HepG2 (cell line): ENCODE measurements around the gene ASXL1. TPM values are rescaled to one million over a fixed set of nuclear protein-coding genes. Genes with fewer than 3 reads are reported as not detected.
A peak's percentile ranks its signal among the peaks of the same experiment; 100 is the strongest.

Experiments
- GABPA ChIP-seq, 2 experiments: IDR thresholded peaks; 2 replicates each; pipeline ENCODE4 v1.6.1; 2011 to 2016; ENCODE audit warnings: low read depth in 2 of 2, low read length in 1 of 2, missing biosample characterization in 1 of 2, missing genetic modification characterization in 1 of 2
- HDAC1 ChIP-seq: sonication (generic); formaldehyde crosslinking; IDR thresholded peaks from 2 replicates; pipeline ENCODE4 v1.5.1; 2020; ENCODE audit warnings: mild to moderate bottlenecking, missing genetic modification reagents
- HDAC2 ChIP-seq: sonication (generic); formaldehyde crosslinking; IDR thresholded peaks from 2 replicates; pipeline ENCODE4 v1.4.0; 2020; ENCODE audit warnings: missing genetic modification reagents
- HNF4A ChIP-seq: sonication (generic); formaldehyde crosslinking; IDR thresholded peaks from 2 replicates; pipeline ENCODE4 v1.4.0; 2020; ENCODE audit warnings: missing genetic modification reagents
- ONECUT2 ChIP-seq: sonication (generic); formaldehyde crosslinking; IDR thresholded peaks from 2 replicates; pipeline ENCODE4 v1.4.0; 2020; ENCODE audit warnings: missing genetic modification reagents
- PAWR ChIP-seq: sonication (generic); formaldehyde crosslinking; IDR thresholded peaks from 2 replicates; pipeline ENCODE4 v1.4.0; 2020; ENCODE audit warnings: missing genetic modification reagents, mild to moderate bottlenecking, borderline replicate concordance
- SIN3B ChIP-seq: fragments of 150-350 bp; IDR thresholded peaks from 2 replicates; pipeline ENCODE4 v1.6.1; 2014; ENCODE audit warnings: low read length
- TGIF2 ChIP-seq: IDR thresholded peaks from 2 replicates; pipeline ENCODE4 v1.6.1; 2016; ENCODE audit warnings: control low read depth, missing compliant biosample characterization
- THYN1 ChIP-seq: sonication (generic); formaldehyde crosslinking; IDR thresholded peaks from 2 replicates; pipeline ENCODE4 v1.8.1; 2023; ENCODE audit warnings: low read depth, mild to moderate bottlenecking, moderate library complexity, missing genetic modification reagents, borderline replicate concordance
- YY1 ChIP-seq: IDR thresholded peaks from 2 replicates; pipeline ENCODE4 v1.6.1; 2011; ENCODE audit warnings: low read length, low read depth, moderate library complexity, mild to moderate bottlenecking; ENCODE audit not compliant: insufficient read depth, insufficient replicate concordance
- ZBTB1 ChIP-seq: sonication (generic); formaldehyde crosslinking; IDR thresholded peaks from 2 replicates; pipeline ENCODE4 v1.4.0; 2020; ENCODE audit warnings: missing genetic modification reagents, borderline replicate concordance
- ZBTB21 ChIP-seq: sonication (generic); formaldehyde crosslinking; IDR thresholded peaks from 2 replicates; pipeline ENCODE4 v1.4.0; 2020; ENCODE audit warnings: missing genetic modification reagents
- ZFAT ChIP-seq: sonication (generic); formaldehyde crosslinking; conservative IDR thresholded peaks from 2 replicates; pipeline ENCODE4 v1.8.1; 2023; ENCODE audit warnings: missing genetic modification reagents, inconsistent platforms
- ZNF441 ChIP-seq: sonication (generic); formaldehyde crosslinking; IDR thresholded peaks from 2 replicates; pipeline ENCODE4 v1.7.0; 2021; ENCODE audit warnings: missing genetic modification reagents, borderline replicate concordance
- ZNF552 ChIP-seq: sonication (generic); formaldehyde crosslinking; IDR thresholded peaks from 2 replicates; pipeline ENCODE4 v1.9.0; 2022; ENCODE audit warnings: missing genetic modification reagents, mild to moderate bottlenecking, borderline replicate concordance
- ZNF567 ChIP-seq: sonication (generic); formaldehyde crosslinking; IDR thresholded peaks from 2 replicates; pipeline ENCODE4 v1.8.1; 2023; ENCODE audit warnings: mild to moderate bottlenecking, missing genetic modification reagents, borderline replicate concordance
- ZSCAN29 ChIP-seq: sonication (generic); formaldehyde crosslinking; conservative IDR thresholded peaks from 2 replicates; pipeline ENCODE4 v1.4.0; 2020; ENCODE audit warnings: mild to moderate bottlenecking, missing genetic modification reagents
- polyA plus RNA-seq, 8 experiments: library from polyadenylated mRNA; depleted of rRNA in 3 of 8; stranded (reverse) in 7 of 8; unstranded in 1 of 8; fragments of >200 nt; fragmentation: Illumina TruSeq in 4 of 8; extraction: Trizol in 4 of 8; gene quantifications; 2 replicates each; pipeline versions ENCODE4 v1.2.1 to v1.2.3, GENCODE V29; 2011 to 2016; ENCODE audit warnings: low read depth in 4 of 8, missing spikeins in 1 of 8, mixed read lengths in 1 of 8; ENCODE audit not compliant: insufficient read depth in 1 of 8
- total RNA-seq, 5 experiments: library from RNA; depleted of rRNA; stranded (reverse); fragments of >200 nt; fragmentation: Illumina TruSeq; extraction: Trizol; gene quantifications; 2 replicates each; pipeline ENCODE4 v1.2.3, GENCODE V29; 2016; ENCODE audit warnings: low read depth in 1 of 5
- TF ChIP-seq, protein P1 (sequence below), 2 experiments: sonication (generic) in 1 of 2; formaldehyde crosslinking in 1 of 2; IDR thresholded peaks; 2 replicates each; pipeline versions ENCODE4 v1.6.1 to v1.9.0; 2014 to 2022; ENCODE audit warnings: antibody characterized with exemption in 1 of 2, borderline replicate concordance in 1 of 2, inconsistent platforms in 1 of 2, low read depth in 1 of 2, missing genetic modification reagents in 1 of 2
- TF ChIP-seq, protein P2 (sequence below): sonication (generic); formaldehyde crosslinking; IDR thresholded peaks from 2 replicates; pipeline ENCODE4 v1.8.0; 2022; ENCODE audit warnings: mild to moderate bottlenecking, missing genetic modification reagents
- TF ChIP-seq, protein P3 (sequence below): sonication (generic); formaldehyde crosslinking; IDR thresholded peaks from 2 replicates; pipeline ENCODE4 v1.5.1; 2020; ENCODE audit warnings: missing genetic modification reagents, mild to moderate bottlenecking, borderline replicate concordance

ASXL1 gene
- total and polyA plus RNA-seq, 2 of the 13 experiments (the other 11 are each of a cell fraction or from before 2014, with no cell fraction given), result 62.1 to 74.8 TPM

DNA sequence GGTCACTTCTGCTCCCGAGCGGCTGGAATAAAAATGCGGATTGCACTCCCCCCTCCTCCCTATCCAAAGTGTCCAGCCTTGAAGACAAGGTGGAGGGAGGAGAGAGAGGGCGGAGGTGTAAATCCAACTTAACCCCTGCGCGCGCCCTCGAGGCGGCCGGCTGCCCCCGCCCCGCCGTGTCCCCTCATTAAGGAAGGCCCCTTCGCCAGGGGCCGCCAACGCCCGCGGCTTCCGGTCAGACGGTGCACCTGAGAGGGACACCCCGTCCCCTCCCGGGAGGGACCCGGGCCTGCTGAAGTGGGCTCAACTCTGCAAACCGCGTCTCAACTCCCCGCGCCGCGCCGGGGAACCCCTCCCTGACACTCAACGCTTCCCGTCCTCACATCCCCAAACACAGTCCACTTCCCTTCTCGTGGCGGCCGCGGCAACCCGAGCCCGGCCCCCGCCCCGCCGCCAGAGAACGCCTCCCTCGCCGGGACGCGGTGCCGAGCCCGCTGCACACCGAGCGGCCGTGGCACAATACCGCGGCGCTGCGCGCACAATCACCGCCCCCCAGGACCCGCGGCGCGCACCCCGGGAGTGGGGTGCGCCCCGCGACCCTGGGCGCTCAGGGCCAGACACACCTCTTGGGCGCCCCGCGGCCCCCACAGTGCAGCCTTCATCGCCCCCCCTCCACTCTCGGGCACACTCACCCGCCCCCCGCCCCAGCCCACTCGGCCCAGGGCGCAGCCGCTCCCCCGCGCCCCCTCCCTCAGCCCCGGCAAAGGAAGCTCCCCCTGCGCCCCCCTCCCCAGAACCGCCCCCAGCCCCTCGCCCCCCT is 124.5 kb downstream of the ASXL1 start (continued):
- TF ChIP-seq, protein P1, sequence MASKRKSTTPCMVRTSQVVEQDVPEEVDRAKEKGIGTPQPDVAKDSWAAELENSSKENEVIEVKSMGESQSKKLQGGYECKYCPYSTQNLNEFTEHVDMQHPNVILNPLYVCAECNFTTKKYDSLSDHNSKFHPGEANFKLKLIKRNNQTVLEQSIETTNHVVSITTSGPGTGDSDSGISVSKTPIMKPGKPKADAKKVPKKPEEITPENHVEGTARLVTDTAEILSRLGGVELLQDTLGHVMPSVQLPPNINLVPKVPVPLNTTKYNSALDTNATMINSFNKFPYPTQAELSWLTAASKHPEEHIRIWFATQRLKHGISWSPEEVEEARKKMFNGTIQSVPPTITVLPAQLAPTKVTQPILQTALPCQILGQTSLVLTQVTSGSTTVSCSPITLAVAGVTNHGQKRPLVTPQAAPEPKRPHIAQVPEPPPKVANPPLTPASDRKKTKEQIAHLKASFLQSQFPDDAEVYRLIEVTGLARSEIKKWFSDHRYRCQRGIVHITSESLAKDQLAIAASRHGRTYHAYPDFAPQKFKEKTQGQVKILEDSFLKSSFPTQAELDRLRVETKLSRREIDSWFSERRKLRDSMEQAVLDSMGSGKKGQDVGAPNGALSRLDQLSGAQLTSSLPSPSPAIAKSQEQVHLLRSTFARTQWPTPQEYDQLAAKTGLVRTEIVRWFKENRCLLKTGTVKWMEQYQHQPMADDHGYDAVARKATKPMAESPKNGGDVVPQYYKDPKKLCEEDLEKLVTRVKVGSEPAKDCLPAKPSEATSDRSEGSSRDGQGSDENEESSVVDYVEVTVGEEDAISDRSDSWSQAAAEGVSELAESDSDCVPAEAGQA (IDR thresholded peaks at IDR 0.05; ENCODE audit: low read depth), result no peak
- TF ChIP-seq, protein P1 (CRISPR knock-in tag; IDR thresholded peaks at IDR 0.05; ENCODE audit: borderline replicate concordance), result no peak
- TF ChIP-seq ZBTB1 (CRISPR knock-in tag), result no peak
- TF ChIP-seq, protein P2, sequence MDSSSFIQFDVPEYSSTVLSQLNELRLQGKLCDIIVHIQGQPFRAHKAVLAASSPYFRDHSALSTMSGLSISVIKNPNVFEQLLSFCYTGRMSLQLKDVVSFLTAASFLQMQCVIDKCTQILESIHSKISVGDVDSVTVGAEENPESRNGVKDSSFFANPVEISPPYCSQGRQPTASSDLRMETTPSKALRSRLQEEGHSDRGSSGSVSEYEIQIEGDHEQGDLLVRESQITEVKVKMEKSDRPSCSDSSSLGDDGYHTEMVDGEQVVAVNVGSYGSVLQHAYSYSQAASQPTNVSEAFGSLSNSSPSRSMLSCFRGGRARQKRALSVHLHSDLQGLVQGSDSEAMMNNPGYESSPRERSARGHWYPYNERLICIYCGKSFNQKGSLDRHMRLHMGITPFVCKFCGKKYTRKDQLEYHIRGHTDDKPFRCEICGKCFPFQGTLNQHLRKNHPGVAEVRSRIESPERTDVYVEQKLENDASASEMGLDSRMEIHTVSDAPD (CRISPR knock-in tag), result peak; percentile 55; the same call in 1 of the 2 replicates
- TF ChIP-seq ZSCAN29 (CRISPR knock-in tag), result no peak
- TF ChIP-seq ZNF567 (CRISPR knock-in tag), result no peak
- peak; percentile 63 for TF ChIP-seq GABPA (IDR thresholded peaks at IDR 0.05; ENCODE audit: low read depth, low read length)
- TF ChIP-seq GABPA (CRISPR knock-in tag; IDR thresholded peaks at IDR 0.05; ENCODE audit: low read depth), result peak; percentile 80
- 0 out of 2 replicates have a peak, but pooled peaks have one; percentile 32 for TF ChIP-seq ZNF552 (CRISPR knock-in tag)
- TF ChIP-seq, protein P3, sequence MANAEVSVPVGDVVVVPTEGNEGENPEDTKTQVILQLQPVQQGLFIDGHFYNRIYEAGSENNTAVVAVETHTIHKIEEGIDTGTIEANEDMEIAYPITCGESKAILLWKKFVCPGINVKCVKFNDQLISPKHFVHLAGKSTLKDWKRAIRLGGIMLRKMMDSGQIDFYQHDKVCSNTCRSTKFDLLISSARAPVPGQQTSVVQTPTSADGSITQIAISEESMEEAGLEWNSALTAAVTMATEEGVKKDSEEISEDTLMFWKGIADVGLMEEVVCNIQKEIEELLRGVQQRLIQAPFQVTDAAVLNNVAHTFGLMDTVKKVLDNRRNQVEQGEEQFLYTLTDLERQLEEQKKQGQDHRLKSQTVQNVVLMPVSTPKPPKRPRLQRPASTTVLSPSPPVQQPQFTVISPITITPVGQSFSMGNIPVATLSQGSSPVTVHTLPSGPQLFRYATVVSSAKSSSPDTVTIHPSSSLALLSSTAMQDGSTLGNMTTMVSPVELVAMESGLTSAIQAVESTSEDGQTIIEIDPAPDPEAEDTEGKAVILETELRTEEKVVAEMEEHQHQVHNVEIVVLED, result no peak; the same call in 1 of the 2 replicates
- TF ChIP-seq HDAC2 (CRISPR knock-in tag), result peak; percentile 76
- no peak for TF ChIP-seq ONECUT2
- TF ChIP-seq ZNF441, result peak; percentile 34; the same call in 1 of the 2 replicates
- TF ChIP-seq PAWR (CRISPR knock-in tag), result no peak
- no peak for TF ChIP-seq ZFAT (CRISPR knock-in tag)
- TF ChIP-seq YY1, result no peak
- TF ChIP-seq TGIF2 (CRISPR knock-in tag), result no peak; the same call in 1 of the 2 replicates
- TF ChIP-seq THYN1 (CRISPR knock-in tag), result 0 out of 2 replicates have a peak, but pooled peaks have one; percentile 33
- no peak for TF ChIP-seq SIN3B
- TF ChIP-seq HNF4A (CRISPR knock-in tag), result no peak
- TF ChIP-seq HDAC1 (CRISPR knock-in tag), result peak; percentile 52
- no peak for TF ChIP-seq ZBTB21 (CRISPR knock-in tag)
